HG02973 (cell line): ENCODE results near the gene RBFA.

Experiments
- ATAC-seq: cut with Tn5 transposase; IDR thresholded peaks from one replicate; pipeline ENCODE4 v1.9.1; 2021; ENCODE audit warnings: moderate library complexity; ENCODE audit not compliant: unreplicated experiment

RBFA gene

GRCh38 chr18:80070825-80071224 lies 36.6 kb downstream of the RBFA start:
- no peak for ATAC-seq

GRCh38 chr18:80074183-80074582 lies 39.9 kb downstream of the RBFA start:
- no peak for ATAC-seq

GRCh38 chr18:80074697-80075096 lies 40.5 kb downstream of the RBFA start:
- no peak for ATAC-seq

- no peak for ATAC-seq
These were observed 41.7 kb downstream of the RBFA start for GRCh38 chr18:80075940-80076339.

GRCh38 chr18:80076379-80076778 lies 42.1 kb downstream of the RBFA start:
- ATAC-seq, result no peak

GRCh38 chr18:80077873-80078272 lies 43.6 kb downstream of the RBFA start:
- no peak for ATAC-seq
